Measurements from ENCODE around the gene CTIF.

The CTIF gene

DNA sequence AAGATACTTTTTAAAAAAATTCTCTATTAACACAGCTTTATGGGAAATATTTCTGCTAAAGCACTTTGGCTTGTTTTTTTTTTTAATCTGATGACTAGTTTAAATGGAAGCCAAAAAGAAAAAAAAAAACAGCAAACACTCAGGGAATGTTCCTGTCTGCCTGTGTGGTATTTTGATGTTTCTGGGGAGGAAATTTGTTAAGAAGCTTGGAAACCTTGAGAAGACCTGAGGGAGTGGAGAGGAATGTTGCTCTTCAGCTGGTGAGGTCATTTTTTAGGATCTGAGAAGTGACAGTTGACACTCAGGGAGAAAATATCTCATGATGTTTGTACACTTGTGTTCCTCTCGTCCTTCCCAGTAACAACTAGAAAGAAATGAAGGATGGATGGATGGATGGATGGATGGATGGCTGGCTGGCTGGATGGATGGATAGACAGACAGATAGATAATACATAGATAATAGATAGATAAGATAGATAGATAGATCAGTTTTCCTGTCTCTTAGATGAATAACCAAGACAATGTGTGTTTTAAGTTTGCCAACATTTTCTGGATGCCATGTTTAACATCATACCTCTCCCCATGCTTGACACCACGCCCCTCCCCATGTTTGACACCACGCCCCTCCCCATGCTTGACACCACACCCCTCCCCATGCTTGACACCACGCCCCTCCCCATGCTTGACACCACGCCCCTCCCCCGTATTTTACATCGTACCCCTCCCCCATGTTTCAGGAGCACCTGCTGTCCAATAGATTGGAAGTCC lies 84.8 kb downstream of the CTIF start:
- DNase-seq = no peak

- DNase-seq = no peak
These were observed 86.0 kb downstream of the CTIF start for GRCh38 chr18:48624856-48625255.

DNA sequence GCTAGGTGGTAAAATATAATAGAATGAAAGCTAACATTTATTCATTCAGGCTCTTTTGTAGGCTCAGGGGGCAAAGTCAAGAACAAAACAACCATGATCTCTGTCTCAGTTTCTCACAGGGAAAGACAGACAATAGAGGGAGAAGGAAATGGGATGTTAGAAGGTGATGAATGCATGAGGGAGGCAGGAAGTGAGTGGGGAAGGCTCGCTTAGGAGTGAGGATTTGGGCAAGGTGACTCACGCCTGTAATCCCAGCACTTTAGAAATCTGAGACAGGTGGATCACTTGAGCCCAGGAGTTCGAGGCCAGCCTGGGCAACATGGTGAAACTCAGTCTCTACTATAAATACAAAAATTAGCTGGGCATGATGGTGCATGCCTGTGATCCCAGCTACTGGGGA lies 88.4 kb downstream of the CTIF start:
- no peak for DNase-seq

DNA sequence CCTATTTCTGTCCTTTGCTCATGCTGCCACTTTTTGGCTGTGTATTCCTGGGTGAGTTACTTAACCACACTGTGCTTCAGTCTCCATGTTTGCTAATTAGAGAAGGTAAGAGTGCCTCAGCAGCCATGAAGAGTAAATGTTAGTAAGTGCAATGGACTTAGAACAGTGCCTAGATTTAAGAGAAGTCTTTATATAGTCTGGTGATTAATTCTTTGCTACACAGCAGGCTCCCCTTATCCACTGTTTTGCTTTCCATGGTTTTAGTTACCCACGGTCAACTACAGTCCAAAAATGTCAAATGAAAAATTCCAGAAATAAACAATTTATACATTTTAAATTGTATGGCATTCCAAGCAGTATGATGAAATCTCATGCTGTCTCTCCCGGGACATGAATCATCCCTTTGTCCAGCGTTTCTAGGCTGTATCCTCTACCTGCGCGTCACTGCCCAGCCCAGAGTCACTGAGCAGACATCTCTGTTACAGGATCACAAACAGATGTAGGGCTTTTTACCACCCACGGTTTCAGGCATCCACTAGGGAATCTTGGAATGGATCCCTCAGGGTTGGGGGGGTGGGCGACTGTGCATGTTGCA lies 91.0 kb downstream of the CTIF start:
- no peak for DNase-seq

GRCh38 chr18:48631851-48632250 lies 93.0 kb downstream of the CTIF start:
- DNase-seq = no peak

- no peak for DNase-seq
These were observed 93.9 kb downstream of the CTIF start for GRCh38 chr18:48632676-48633257.

DNA sequence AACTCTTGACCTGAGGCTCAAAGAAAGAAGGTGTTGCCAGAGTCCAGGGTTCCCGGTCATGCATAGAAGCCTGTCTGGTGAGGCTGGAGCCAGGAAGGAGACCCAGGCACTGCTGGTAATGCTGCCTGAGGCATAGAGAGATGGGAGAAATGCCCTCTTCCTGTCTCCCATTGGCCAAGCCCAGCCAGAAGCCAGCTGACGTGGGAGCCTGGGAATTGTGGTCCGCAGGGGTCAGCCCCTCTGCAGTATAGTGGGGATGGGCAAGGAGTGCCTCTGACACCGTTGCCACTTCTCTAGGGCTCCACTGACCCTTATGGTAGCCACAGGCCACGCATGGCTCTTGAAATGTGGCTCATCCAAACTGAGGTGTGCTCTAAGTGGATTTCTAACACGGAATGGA lies 95.7 kb downstream of the CTIF start:
- no peak for DNase-seq

DNA sequence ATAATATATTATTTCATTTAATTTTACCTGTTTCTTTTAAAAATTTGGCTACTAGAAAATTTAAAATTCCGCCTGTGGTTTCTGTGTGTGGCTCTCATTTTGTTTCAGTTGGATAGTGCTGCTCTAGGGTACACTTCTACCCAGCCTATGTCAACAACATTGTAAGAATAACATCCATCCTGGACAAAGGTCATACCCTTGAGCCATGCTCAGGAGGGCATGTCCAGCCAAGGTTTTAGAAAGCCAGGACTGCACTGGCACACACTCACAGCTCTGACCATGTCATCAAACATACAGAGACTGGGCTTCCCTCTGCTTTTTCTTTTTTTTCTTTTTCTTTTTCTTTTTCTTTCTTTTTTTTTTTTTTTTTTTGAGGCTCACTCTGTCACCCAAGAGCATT lies 96.1 kb downstream of the CTIF start:
- DNase-seq = no peak

- DNase-seq = no peak
These were observed 97.0 kb downstream of the CTIF start for GRCh38 chr18:48635806-48636205.

- no peak for DNase-seq
These were observed 97.6 kb downstream of the CTIF start for GRCh38 chr18:48636436-48636835.

DNA sequence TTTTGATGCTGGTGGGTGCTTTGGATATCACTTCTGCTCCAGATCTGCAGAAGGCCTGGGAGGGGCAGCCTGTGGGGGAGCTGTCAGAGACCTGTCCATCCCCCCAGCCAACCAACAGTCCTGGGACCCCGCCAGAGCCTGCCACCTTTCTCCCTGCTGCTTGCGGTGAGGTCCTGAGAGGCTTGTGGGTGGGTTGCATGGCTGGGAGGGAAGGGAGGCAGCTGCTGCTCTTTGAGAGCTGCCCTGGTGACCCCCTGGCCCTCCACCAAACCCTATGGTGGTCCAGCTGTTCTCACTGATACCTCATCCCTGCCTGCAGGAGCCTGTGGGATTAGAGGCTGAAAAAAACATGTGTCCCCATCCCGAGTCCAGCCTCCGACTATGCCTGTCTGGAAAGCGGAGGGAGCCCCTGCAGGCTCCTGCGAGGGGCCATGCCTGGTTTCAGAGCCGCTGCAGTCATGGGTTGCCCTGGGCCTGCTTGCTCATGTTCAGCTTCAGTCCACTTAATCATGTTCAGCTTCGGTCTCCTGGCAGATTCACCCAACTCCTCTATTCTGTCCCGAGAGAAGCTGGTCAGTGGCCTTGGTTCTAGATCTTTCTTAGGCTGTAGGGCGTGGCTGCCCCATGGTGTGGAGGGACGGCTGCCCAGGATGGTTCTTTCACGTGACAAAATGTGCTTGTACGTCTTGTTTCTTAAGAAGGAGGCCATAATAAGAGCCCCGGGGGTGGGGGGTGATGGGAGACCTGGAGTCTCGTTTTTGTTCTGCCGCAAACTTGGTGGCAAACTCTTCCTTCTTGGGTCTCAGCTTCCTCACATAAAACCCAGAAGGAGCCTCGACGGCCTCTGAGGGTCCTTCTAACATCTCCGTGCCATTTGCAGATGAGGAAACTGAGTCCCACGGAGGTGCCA lies 98.5 kb downstream of the CTIF start:
- DNase-seq = no peak

- no peak for DNase-seq
These were observed 99.6 kb downstream of the CTIF start for GRCh38 chr18:48638451-48638850.

- no peak for DNase-seq
These were observed 100.3 kb downstream of the CTIF start for GRCh38 chr18:48638896-48639771.

DNA sequence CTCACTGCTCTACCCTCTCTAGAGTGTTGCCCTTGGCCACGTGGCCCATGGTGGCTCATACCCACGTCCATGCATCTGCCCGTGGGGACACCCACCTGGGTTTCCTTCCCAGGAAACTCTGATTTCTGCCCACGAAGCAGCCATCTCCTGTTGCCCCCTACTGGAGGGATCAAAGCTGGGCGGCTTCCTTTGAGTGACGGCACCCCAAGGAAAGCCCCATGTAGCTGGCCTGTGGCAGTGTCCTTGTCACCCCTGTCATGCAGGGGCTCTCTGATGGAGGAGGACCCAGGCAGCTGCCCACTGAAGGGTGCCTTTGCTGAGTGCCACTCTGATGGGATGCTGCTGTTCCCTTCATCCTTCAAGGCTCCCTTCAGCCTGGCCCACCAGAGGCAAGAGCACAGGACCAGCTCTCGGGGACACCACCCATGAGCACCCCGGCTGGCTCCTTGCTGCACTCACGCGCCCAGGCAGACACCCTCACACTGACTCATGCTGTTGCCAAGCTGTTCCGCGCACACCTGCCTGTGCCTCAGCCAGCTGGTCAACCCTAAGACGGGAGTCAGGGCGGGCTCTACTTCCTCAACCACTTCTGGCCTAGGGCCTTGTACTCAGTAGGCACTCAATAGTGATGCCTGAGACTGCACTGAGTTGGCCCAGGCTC lies 101.1 kb downstream of the CTIF start:
- no peak for DNase-seq

GRCh38 chr18:48640566-48641270 lies 101.9 kb downstream of the CTIF start:
- DNase-seq = no peak

- no peak for DNase-seq
These were observed 103.2 kb downstream of the CTIF start for GRCh38 chr18:48641981-48642380.

DNA sequence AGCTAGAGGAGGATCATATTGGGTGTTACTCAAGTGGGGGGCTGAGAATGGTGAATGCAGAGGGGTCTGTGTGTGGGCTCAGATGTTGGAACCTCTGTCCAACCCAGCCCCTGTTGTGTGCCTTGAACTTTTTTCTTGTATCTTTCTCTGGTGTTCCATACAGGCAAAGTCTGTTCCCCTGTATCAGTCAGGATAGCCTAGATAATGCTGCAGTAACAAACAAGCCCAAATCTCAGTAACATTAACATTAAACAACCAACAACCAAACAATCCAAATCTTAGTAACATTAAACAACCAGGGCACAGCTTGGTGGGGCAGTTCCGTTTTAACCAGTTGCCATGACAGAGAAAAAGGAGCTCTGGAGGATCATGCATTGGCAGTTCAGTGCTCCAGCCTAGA lies 103.7 kb downstream of the CTIF start:
- DNase-seq = no peak

DNA sequence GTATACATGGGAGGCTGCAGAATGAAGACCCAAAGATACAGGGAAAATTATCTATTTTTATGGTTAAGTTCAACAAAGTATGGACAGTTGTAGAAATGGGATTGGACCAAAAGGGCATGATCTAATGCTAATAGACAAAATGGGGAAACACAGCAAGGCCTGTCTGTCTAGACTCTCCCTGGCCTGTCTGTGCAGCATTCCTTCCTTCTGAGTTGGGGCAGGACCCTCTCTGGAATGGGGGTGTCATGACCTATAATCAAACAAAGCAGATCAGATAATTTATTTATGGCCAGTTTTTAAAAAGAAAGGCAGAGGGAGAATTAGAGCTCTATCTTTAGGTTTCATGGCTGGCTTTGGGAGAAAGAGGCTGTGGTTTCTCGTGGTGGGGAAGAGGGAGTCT lies 104.4 kb downstream of the CTIF start:
- no peak for DNase-seq

DNA sequence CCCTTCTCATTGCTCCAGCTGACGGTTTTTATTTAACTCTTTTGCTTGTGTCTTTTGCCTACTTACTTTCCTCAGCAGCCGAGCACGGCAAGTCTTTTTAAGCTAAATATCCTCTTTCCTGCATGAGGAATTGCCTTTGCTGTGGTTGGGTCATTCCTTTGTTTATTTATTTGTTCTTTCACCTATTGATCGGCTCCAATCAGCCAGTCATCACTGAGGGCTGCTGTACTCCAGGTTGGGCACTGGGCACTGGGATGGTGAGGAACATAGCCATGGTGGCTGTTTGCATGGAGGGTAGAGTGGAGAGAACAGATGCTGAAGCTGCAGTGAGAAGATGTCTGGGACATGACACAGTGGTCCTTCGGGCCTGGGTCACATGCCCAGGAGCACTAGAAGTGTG lies 105.2 kb downstream of the CTIF start:
- DNase-seq = no peak

DNA sequence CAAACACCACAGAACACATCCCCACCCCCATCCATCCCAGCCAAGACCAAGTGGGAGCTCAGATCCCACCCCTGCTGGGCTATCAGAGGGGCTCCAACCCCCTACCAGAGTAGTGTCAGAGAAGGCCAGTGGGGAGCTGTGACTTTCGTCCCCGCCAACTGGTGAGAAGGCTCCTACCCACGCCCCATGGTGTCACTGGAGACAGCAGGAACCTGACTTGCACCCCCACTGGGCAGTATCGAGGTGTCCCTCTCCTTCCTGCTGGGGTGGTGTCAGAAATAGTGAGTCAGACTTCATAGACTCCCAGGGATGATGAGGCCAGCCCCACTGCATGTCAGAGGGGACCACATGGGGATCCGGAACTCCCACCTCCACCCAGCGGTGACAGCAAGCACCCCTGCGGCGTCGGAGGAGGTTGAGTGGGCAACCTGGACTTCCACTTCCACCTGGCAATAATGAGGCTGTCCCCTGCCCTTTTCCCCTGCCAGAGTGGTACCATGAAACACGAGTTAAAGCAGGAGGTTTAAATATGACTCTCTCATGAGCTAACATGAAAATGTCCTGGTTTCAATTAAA lies 106.7 kb downstream of the CTIF start:
- DNase-seq = no peak

GRCh38 chr18:48646976-48647375 lies 108.1 kb downstream of the CTIF start:
- DNase-seq = no peak
